Measurements from ENCODE around the gene SIX1. TPM values are rescaled to one million over a fixed set of nuclear protein-coding genes. Genes with fewer than 3 reads are reported as not detected.

SIX1 gene
- total RNA-seq, 1 donor from 2014 or later = 0.20 TPM

GRCh38 chr14:60681271-60681670 is 32.0 kb upstream of the SIX1 start:
- H3K4me2 ChIP-seq (ENCODE audit: low read length) = no peak overlapping the region
- Mint-ChIP-seq H3K27ac (ENCODE audit: unreplicated experiment) (no peak overlapping the region), H3K4me3 (ENCODE audit: unreplicated experiment) (no peak overlapping the region), H3K4me1 (ENCODE audit: low read depth, unreplicated experiment) (no peaks in the 10 kb centered on the region), H3K27me3 (ENCODE audit: low read depth, unreplicated experiment) (no peaks in the 10 kb centered on the region), H3K9me3 (ENCODE audit: unreplicated experiment) (no peaks in the 10 kb centered on the region), H3K36me3 (ENCODE audit: low read depth, unreplicated experiment) (no peaks in the 10 kb centered on the region)
- H3K79me2 ChIP-seq (ENCODE audit: insufficient read depth, low read length) = no peaks in the 10 kb centered on the region
- DNase-seq (ENCODE audit: low read depth) (no peak), FAIRE-seq (no peak)
- H3K27me3 ChIP-seq (ENCODE audit: insufficient read depth, low read length) = no peaks in the 10 kb centered on the region
- H3K4me3 ChIP-seq (ENCODE audit: insufficient read depth, low read depth, low read length) = no peak overlapping the region
- no peak for TF ChIP-seq CTCF (IDR thresholded peaks at IDR 0.05; ENCODE audit: insufficient read depth, low read depth, low read length)
- TF ChIP-seq EZH2 (IDR thresholded peaks at IDR 0.05; ENCODE audit: insufficient read depth, low read length) = no peak
- H2AFZ ChIP-seq (ENCODE audit: low read depth, low read length) = no peak overlapping the region
- no peak overlapping the region for H3K9ac ChIP-seq (ENCODE audit: low read length)
- no peaks in the 10 kb centered on the region for H4K20me1 ChIP-seq (ENCODE audit: insufficient read depth, low read length)
- H3K4me1 ChIP-seq (ENCODE audit: insufficient read depth, low read length) = no peaks in the 10 kb centered on the region
- no peaks in the 10 kb centered on the region for H3K36me3 ChIP-seq (ENCODE audit: insufficient read depth, low read length)
- no peak overlapping the region for H3K27ac ChIP-seq (ENCODE audit: low read depth, low read length)
- H3K9me3 ChIP-seq (ENCODE audit: insufficient read depth, low read depth, low read length) = no peaks in the 10 kb centered on the region

GRCh38 chr14:60680511-60680910 is 31.2 kb upstream of the SIX1 start:
- H3K4me1 Mint-ChIP-seq (ENCODE audit: low read depth, unreplicated experiment) = no peaks in the 10 kb centered on the region
- H3K4me2 ChIP-seq (ENCODE audit: low read length) = no peak overlapping the region
- no peaks in the 10 kb centered on the region for H3K36me3 Mint-ChIP-seq (ENCODE audit: low read depth, unreplicated experiment)
- H3K36me3 ChIP-seq (ENCODE audit: insufficient read depth, low read length) = no peaks in the 10 kb centered on the region
- H3K27me3 ChIP-seq (ENCODE audit: insufficient read depth, low read length) = no peaks in the 10 kb centered on the region
- FAIRE-seq (no peak), DNase-seq (ENCODE audit: low read depth) (no peak)
- no peak overlapping the region for H2AFZ ChIP-seq (ENCODE audit: low read depth, low read length)
- H3K4me3 Mint-ChIP-seq (ENCODE audit: unreplicated experiment) = no peak overlapping the region
- H3K79me2 ChIP-seq (ENCODE audit: insufficient read depth, low read length) = no peaks in the 10 kb centered on the region
- H3K9me3 ChIP-seq (ENCODE audit: insufficient read depth, low read depth, low read length) = no peaks in the 10 kb centered on the region
- H3K4me1 ChIP-seq (ENCODE audit: insufficient read depth, low read length) = no peaks in the 10 kb centered on the region
- no peak overlapping the region for H3K4me3 ChIP-seq (ENCODE audit: insufficient read depth, low read depth, low read length)
- no peak overlapping the region for H3K27ac Mint-ChIP-seq (ENCODE audit: unreplicated experiment)
- H3K27me3 Mint-ChIP-seq (ENCODE audit: low read depth, unreplicated experiment) = no peaks in the 10 kb centered on the region
- TF ChIP-seq EZH2 (IDR thresholded peaks at IDR 0.05; ENCODE audit: insufficient read depth, low read length) (no peak), CTCF (IDR thresholded peaks at IDR 0.05; ENCODE audit: insufficient read depth, low read depth, low read length) (no peak)
- no peak overlapping the region for H3K9ac ChIP-seq (ENCODE audit: low read length)
- H4K20me1 ChIP-seq (ENCODE audit: insufficient read depth, low read length) = no peaks in the 10 kb centered on the region
- no peak overlapping the region for H3K27ac ChIP-seq (ENCODE audit: low read depth, low read length)
- H3K9me3 Mint-ChIP-seq (ENCODE audit: unreplicated experiment) = no peaks in the 10 kb centered on the region

GRCh38 chr14:60679566-60680258 is 30.4 kb upstream of the SIX1 start:
- H3K4me3 Mint-ChIP-seq (ENCODE audit: unreplicated experiment) = no peak overlapping the region
- no peaks in the 10 kb centered on the region for H3K79me2 ChIP-seq (ENCODE audit: insufficient read depth, low read length)
- TF ChIP-seq CTCF (IDR thresholded peaks at IDR 0.05; ENCODE audit: insufficient read depth, low read depth, low read length) = no peak
- no peak for TF ChIP-seq EZH2 (IDR thresholded peaks at IDR 0.05; ENCODE audit: insufficient read depth, low read length)
- no peaks in the 10 kb centered on the region for H3K4me1 Mint-ChIP-seq (ENCODE audit: low read depth, unreplicated experiment)
- no peaks in the 10 kb centered on the region for H3K4me1 ChIP-seq (ENCODE audit: insufficient read depth, low read length)
- no peak overlapping the region for H3K27ac Mint-ChIP-seq (ENCODE audit: unreplicated experiment)
- H3K9ac ChIP-seq (ENCODE audit: low read length) = no peak overlapping the region
- no peaks in the 10 kb centered on the region for H3K27me3 Mint-ChIP-seq (ENCODE audit: low read depth, unreplicated experiment)
- H3K27me3 ChIP-seq (ENCODE audit: insufficient read depth, low read length) = no peaks in the 10 kb centered on the region
- no peaks in the 10 kb centered on the region for H3K36me3 Mint-ChIP-seq (ENCODE audit: low read depth, unreplicated experiment)
- H3K4me3 ChIP-seq (ENCODE audit: insufficient read depth, low read depth, low read length) = no peak overlapping the region
- FAIRE-seq (no peak), DNase-seq (ENCODE audit: low read depth) (no peak)
- no peak overlapping the region for H3K4me2 ChIP-seq (ENCODE audit: low read length)
- no peaks in the 10 kb centered on the region for H3K9me3 Mint-ChIP-seq (ENCODE audit: unreplicated experiment)
- no peaks in the 10 kb centered on the region for H3K9me3 ChIP-seq (ENCODE audit: insufficient read depth, low read depth, low read length)
- no peak overlapping the region for H3K27ac ChIP-seq (ENCODE audit: low read depth, low read length)
- no peak overlapping the region for H2AFZ ChIP-seq (ENCODE audit: low read depth, low read length)
- H4K20me1 ChIP-seq (ENCODE audit: insufficient read depth, low read length) = no peaks in the 10 kb centered on the region
- H3K36me3 ChIP-seq (ENCODE audit: insufficient read depth, low read length) = no peaks in the 10 kb centered on the region

All from astrocyte (in vitro differentiated cells and primary cell).